ENCODE results near the gene PIH1D1.

GRCh38 chr19:49427339-49427738, 24.3 kb downstream of the PIH1D1 start:
- TF ChIP-seq CTCF (IDR thresholded peaks at IDR 0.05; ENCODE audit: control extremely low read depth in 1 of 3, insufficient read depth in 1 of 3, low read depth in 1 of 3, low read length in 3 of 3), result no peak
- no peak for TF ChIP-seq TAF1 (IDR thresholded peaks at IDR 0.05; ENCODE audit: low read depth, low read length)
- TF ChIP-seq SAP30 (IDR thresholded peaks at IDR 0.05; ENCODE audit: insufficient read depth, insufficient replicate concordance, low read length), result no peak
- TF ChIP-seq SIN3A (conservative IDR thresholded peaks at IDR 0.05 in 1 of 2, IDR thresholded peaks at IDR 0.05 in 1 of 2; ENCODE audit: low read depth in 1 of 2, low read length in 2 of 2), result no peak

Data from H1 (cell line).